ENCODE results near the gene PCOLCE2.

The PCOLCE2 gene

GRCh38 chr3:142853270-142854168 lies 35.4 kb downstream of the PCOLCE2 start:
- TF ChIP-seq, protein P1, sequence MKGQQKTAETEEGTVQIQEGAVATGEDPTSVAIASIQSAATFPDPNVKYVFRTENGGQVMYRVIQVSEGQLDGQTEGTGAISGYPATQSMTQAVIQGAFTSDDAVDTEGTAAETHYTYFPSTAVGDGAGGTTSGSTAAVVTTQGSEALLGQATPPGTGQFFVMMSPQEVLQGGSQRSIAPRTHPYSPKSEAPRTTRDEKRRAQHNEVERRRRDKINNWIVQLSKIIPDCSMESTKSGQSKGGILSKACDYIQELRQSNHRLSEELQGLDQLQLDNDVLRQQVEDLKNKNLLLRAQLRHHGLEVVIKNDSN (IDR thresholded peaks at IDR 0.05), result no peak
- TF ChIP-seq ZBTB7A (IDR thresholded peaks at IDR 0.05; ENCODE audit: low read depth) (no peak), EP300 (IDR thresholded peaks at IDR 0.05; ENCODE audit: borderline replicate concordance) (0 out of 2 replicates have a peak, but pooled peaks have one; percentile 10), TCF12 (IDR thresholded peaks at IDR 0.05; ENCODE audit: low read depth) (no peak), NFIC (IDR thresholded peaks at IDR 0.05) (peak; percentile 75), RAD21 (IDR thresholded peaks at IDR 0.05; ENCODE audit: low read depth) (no peak), CEBPB (IDR thresholded peaks at IDR 0.05) (peak; percentile 30; the same call in 1 of the 2 replicates), TEAD4 (IDR thresholded peaks at IDR 0.05) (no peak; the same call in 1 of the 2 replicates), EGR1 (IDR thresholded peaks at IDR 0.05) (no peak), MAX (IDR thresholded peaks at IDR 0.05) (no peak), FOXM1 (IDR thresholded peaks at IDR 0.05; ENCODE audit: borderline replicate concordance, low read depth) (no peak), CREB1 (IDR thresholded peaks at IDR 0.05; ENCODE audit: low read depth) (no peak), YY1 (IDR thresholded peaks at IDR 0.05; ENCODE audit: low read depth) (no peak), TAF1 (IDR thresholded peaks at IDR 0.05; ENCODE audit: low read depth) (no peak), REST (IDR thresholded peaks at IDR 0.05; ENCODE audit: low read depth) (no peak)

- TF ChIP-seq NFIC (IDR thresholded peaks at IDR 0.05) (no peak), FOXM1 (IDR thresholded peaks at IDR 0.05; ENCODE audit: borderline replicate concordance, low read depth) (no peak)
Observed at GRCh38 chr3:142852009-142852408, 36.9 kb downstream of the PCOLCE2 start.

- TF ChIP-seq MAX (IDR thresholded peaks at IDR 0.05) (no peak), TAF1 (IDR thresholded peaks at IDR 0.05; ENCODE audit: low read depth) (no peak), NFIC (IDR thresholded peaks at IDR 0.05) (no peak), FOXM1 (IDR thresholded peaks at IDR 0.05; ENCODE audit: borderline replicate concordance, low read depth) (no peak), EP300 (IDR thresholded peaks at IDR 0.05; ENCODE audit: borderline replicate concordance) (no peak), CEBPB (IDR thresholded peaks at IDR 0.05) (peak; percentile 63; the same call in 1 of the 2 replicates)
Observed at GRCh38 chr3:142850395-142851023, 38.4 kb downstream of the PCOLCE2 start.

- TF ChIP-seq FOXM1 (IDR thresholded peaks at IDR 0.05; ENCODE audit: borderline replicate concordance, low read depth) (no peak), REST (IDR thresholded peaks at IDR 0.05; ENCODE audit: low read depth) (no peak), EGR1 (IDR thresholded peaks at IDR 0.05) (no peak), ZBTB7A (IDR thresholded peaks at IDR 0.05; ENCODE audit: low read depth) (no peak), YY1 (IDR thresholded peaks at IDR 0.05; ENCODE audit: low read depth) (no peak), CREB1 (IDR thresholded peaks at IDR 0.05; ENCODE audit: low read depth) (no peak), TAF1 (IDR thresholded peaks at IDR 0.05; ENCODE audit: low read depth) (no peak), NFIC (IDR thresholded peaks at IDR 0.05) (no peak), EP300 (IDR thresholded peaks at IDR 0.05; ENCODE audit: borderline replicate concordance) (no peak), RAD21 (IDR thresholded peaks at IDR 0.05; ENCODE audit: low read depth) (no peak), CEBPB (IDR thresholded peaks at IDR 0.05) (no peak), TCF12 (IDR thresholded peaks at IDR 0.05; ENCODE audit: low read depth) (no peak), MAX (IDR thresholded peaks at IDR 0.05) (no peak), TEAD4 (IDR thresholded peaks at IDR 0.05) (no peak)
- TF ChIP-seq, protein P1 (IDR thresholded peaks at IDR 0.05), result no peak
Observed at GRCh38 chr3:142849148-142849547, 39.7 kb downstream of the PCOLCE2 start.
